ENCODE data around the gene COL27A1.

GRCh38 chr9:114291064-114291474 lies 135.7 kb downstream of the COL27A1 start:
- TF ChIP-seq CTCF (IDR thresholded peaks at IDR 0.05) (peak; percentile 96), EZH2 (IDR thresholded peaks at IDR 0.05) (no peak), EZH2phosphoT487 (IDR thresholded peaks at IDR 0.05) (no peak)
